SK-N-SH (cell line): ENCODE data around the gene PICALM. TPM values are rescaled to one million over a fixed set of nuclear protein-coding genes. Genes with fewer than 3 reads are reported as not detected.

Experiments used
- CTCF ChIA-PET: fragments of 300-600, 350-600 bp; formaldehyde crosslinking; extraction: SDS; loops from one replicate; lab custom pipeline; 2021; lab: Yijun Ruan, JAX
- POLR2A ChIA-PET: fragments of 350-600 bp; sonication (Branson Sonifier 250); formaldehyde crosslinking; extraction: SDS; loops from one replicate; lab custom pipeline; 2020; ENCODE audit warnings: antibody characterized with exemption, inconsistent platforms; lab: Yijun Ruan, JAX
- DNase-seq: peaks from one replicate; pipeline ENCODE4 v3.0.0; 2012
- H2AFZ ChIP-seq: fragments of 200-600 bp; sonication (generic); 2 replicates; pipeline ENCODE4 v1.8.1; 2016; ENCODE audit warnings: antibody characterized with exemption, mild to moderate bottlenecking, low read depth
- H3F3A ChIP-seq: fragments of 200-600 bp; sonication (generic); replicated peaks from 2 replicates; pipeline ENCODE3; 2016; ENCODE audit warnings: antibody characterized with exemption, mild to moderate bottlenecking; ENCODE audit not compliant: insufficient read depth
- H3K27ac ChIP-seq, 2 experiments: fragments of 200-500 bp in 1 of 2; fragments of 200-600 bp in 1 of 2; sonication (Bioruptor generic) in 1 of 2; sonication (generic), shearing (Covaris generic) in 1 of 2; 2 replicates each; pipeline versions ENCODE4 v1.5.1 to v1.6.1; 2014 to 2016; ENCODE audit warnings: low read depth in 2 of 2, inconsistent platforms in 1 of 2, low read length in 1 of 2, mild to moderate bottlenecking in 1 of 2, mixed read lengths in 1 of 2
- H3K27me3 ChIP-seq: fragments of 200-600 bp; sonication (generic), shearing (Covaris generic); 2 replicates; pipeline ENCODE4 v1.6.1; 2016; ENCODE audit warnings: mixed run types; ENCODE audit not compliant: insufficient read depth
- H3K36me3 ChIP-seq, 2 experiments: fragments of 200-500 bp in 1 of 2; fragments of 200-600 bp in 1 of 2; sonication (Bioruptor generic) in 1 of 2; sonication (generic) in 1 of 2; replicated peaks in 1 of 2; 2 replicates each; pipeline versions ENCODE3 to v1.5.1; 2014 to 2016; ENCODE audit warnings: low read length in 1 of 2, mild to moderate bottlenecking in 1 of 2; ENCODE audit not compliant: insufficient read depth in 2 of 2, control insufficient read depth in 1 of 2
- H3K4me1 ChIP-seq, 2 experiments: fragments of 200-500 bp in 1 of 2; fragments of 200-600 bp in 1 of 2; sonication (Bioruptor generic) in 1 of 2; sonication (generic), shearing (Covaris generic) in 1 of 2; 2 replicates each; pipeline versions ENCODE4 v1.5.1 to v1.6.1; 2014 to 2016; ENCODE audit warnings: low read depth in 1 of 2, low read length in 1 of 2, mixed run types in 1 of 2; ENCODE audit not compliant: insufficient read depth in 2 of 2, control insufficient read depth in 1 of 2
- H3K4me2 ChIP-seq: fragments of 200-600 bp; sonication (generic), shearing (Covaris generic); 2 replicates; pipeline ENCODE4 v1.6.1; 2017; ENCODE audit warnings: mixed run types
- H3K4me3 ChIP-seq, 2 experiments: fragments of 200-500 bp in 1 of 2; fragments of 200-600 bp in 1 of 2; sonication (Bioruptor generic) in 1 of 2; sonication (generic), shearing (Covaris generic) in 1 of 2; 2 replicates each; pipeline versions ENCODE4 v1.5.1 to v1.8.1; 2014 to 2016; ENCODE audit warnings: low read depth in 2 of 2, inconsistent platforms in 1 of 2, low read length in 1 of 2, mild to moderate bottlenecking in 1 of 2, mixed read lengths in 1 of 2, moderate library complexity in 1 of 2
- H3K79me2 ChIP-seq: fragments of 200-600 bp; sonication (generic); 2 replicates; pipeline ENCODE4 v1.8.1; 2017; ENCODE audit warnings: mild to moderate bottlenecking; ENCODE audit not compliant: insufficient read depth
- H3K9ac ChIP-seq: fragments of 200-600 bp; sonication (generic); 2 replicates; pipeline ENCODE4 v1.6.1; 2017; ENCODE audit warnings: mixed run types
- H3K9me2 ChIP-seq: fragments of 200-600 bp; sonication (generic); 2 replicates; pipeline ENCODE4 v1.6.1; 2017; ENCODE audit warnings: mixed run types
- H3K9me3 ChIP-seq: fragments of 200-600 bp; sonication (generic); 2 replicates; pipeline ENCODE4 v1.6.1; 2017; ENCODE audit warnings: mixed run types, mild to moderate bottlenecking, moderate library complexity
- H4K20me1 ChIP-seq: fragments of 200-600 bp; sonication (generic); 2 replicates; pipeline ENCODE4 v1.6.1; 2017; ENCODE audit warnings: mild to moderate bottlenecking, mixed run types; ENCODE audit not compliant: insufficient read depth
- CHD2 ChIP-seq: fragments of 150-350 bp; IDR thresholded peaks from 2 replicates; pipeline ENCODE4 v1.6.1; 2018; ENCODE audit warnings: low read length; ENCODE audit not compliant: partially characterized antibody
- CTCF ChIP-seq: fragments of 200-600 bp; sonication (generic); IDR thresholded peaks from 2 replicates; pipeline ENCODE4 v1.6.1; 2017; ENCODE audit warnings: antibody characterized with exemption, mild to moderate bottlenecking, moderate library complexity
- FOSL2 ChIP-seq: IDR thresholded peaks from 2 replicates; pipeline ENCODE4 v1.4.0; 2012; ENCODE audit warnings: low read depth, mild to moderate bottlenecking, moderate library complexity, borderline replicate concordance
- FOXJ3 ChIP-seq: sonication (generic); formaldehyde crosslinking; IDR thresholded peaks from 2 replicates; pipeline ENCODE4 v1.5.1; 2020; ENCODE audit warnings: mild to moderate bottlenecking, missing genetic modification reagents
- FOXM1 ChIP-seq: IDR thresholded peaks from 2 replicates; pipeline ENCODE4 v1.4.0; 2012; ENCODE audit warnings: low read depth, mild to moderate bottlenecking
- GABPA ChIP-seq: IDR thresholded peaks from 2 replicates; pipeline ENCODE4 v1.4.0; 2012; ENCODE audit warnings: low read depth, mild to moderate bottlenecking
- GATA2 ChIP-seq: sonication (generic); formaldehyde crosslinking; IDR thresholded peaks from 2 replicates; pipeline ENCODE4 v1.5.0; 2020; ENCODE audit warnings: mild to moderate bottlenecking, missing genetic modification reagents
- MAX ChIP-seq: IDR thresholded peaks from 2 replicates; pipeline ENCODE4 v1.4.0; 2012; ENCODE audit warnings: low read depth
- MXI1 ChIP-seq: IDR thresholded peaks from 2 replicates; pipeline ENCODE4 v1.6.1; 2012; ENCODE audit warnings: mild to moderate bottlenecking, low read depth, low read length, improper control_type of control experiment
- NRF1 ChIP-seq: IDR thresholded peaks from 2 replicates; pipeline ENCODE4 v1.6.1; 2012; ENCODE audit warnings: low read depth, mild to moderate bottlenecking, low read length
- PBX3 ChIP-seq: IDR thresholded peaks from 2 replicates; pipeline ENCODE4; 2012
- RFX5 ChIP-seq: IDR thresholded peaks from 2 replicates; pipeline ENCODE4 v1.6.1; 2012; ENCODE audit warnings: mild to moderate bottlenecking, improper control_type of control experiment, low read length
- SMC3 ChIP-seq: IDR thresholded peaks from 2 replicates; pipeline ENCODE4 v1.6.1; 2012; ENCODE audit warnings: low read depth, low read length, improper control_type of control experiment
- TAF1 ChIP-seq: IDR thresholded peaks from 2 replicates; pipeline ENCODE4 v1.6.1; 2012; ENCODE audit warnings: low read depth, mild to moderate bottlenecking, low read length, moderate library complexity, borderline replicate concordance
- TCF12 ChIP-seq: IDR thresholded peaks from 2 replicates; pipeline ENCODE4 v1.4.0; 2012
- TEAD4 ChIP-seq: IDR thresholded peaks from 2 replicates; pipeline ENCODE4 v1.4.0; 2012; ENCODE audit warnings: mild to moderate bottlenecking, borderline replicate concordance; ENCODE audit not compliant: insufficient read depth
- USF1 ChIP-seq: IDR thresholded peaks from 2 replicates; pipeline ENCODE4 v1.4.0; 2012; ENCODE audit warnings: low read depth, borderline replicate concordance
- USF2 ChIP-seq: fragments of 150-350 bp; IDR thresholded peaks from 2 replicates; pipeline ENCODE4 v1.6.1; 2017; ENCODE audit warnings: antibody characterized with exemption, low read length, low read depth, borderline replicate concordance
- YY1 ChIP-seq: IDR thresholded peaks from 2 replicates; pipeline ENCODE4 v1.4.0; 2012; ENCODE audit warnings: low read depth, mild to moderate bottlenecking
- ZBTB33 ChIP-seq: IDR thresholded peaks from 2 replicates; pipeline ENCODE4 v1.4.0; 2012; ENCODE audit warnings: low read depth, borderline replicate concordance
- WGBS: methylation state at CpG from one replicate; pipeline ENCODE4 v1.1.6; 2017; ENCODE audit warnings: low lambda C conversion rate; 5-methylcytosine and 5-hydroxymethylcytosine counted together
- polyA plus RNA-seq, 3 experiments: library from polyadenylated mRNA; depleted of rRNA; stranded (reverse); fragments of >200 nt; gene quantifications; 2 replicates each; pipeline ENCODE4 v1.2.3, GENCODE V29; 2012

The PICALM gene
- polyA plus RNA-seq, 1 of the 3 experiments (the other 2 are of a cell fraction), result 103 TPM

GRCh38 chr11:85945296-85945695 is 123.6 kb downstream of the PICALM start:
- H3K9me3 ChIP-seq, result no peaks in the 10 kb centered on the region
- H3K9me2 ChIP-seq, result no peaks in the 10 kb centered on the region
- no peak overlapping the region for H3K9ac ChIP-seq
- no peaks in the 10 kb centered on the region for H3K79me2 ChIP-seq
- H4K20me1 ChIP-seq, result no peaks in the 10 kb centered on the region
- H3K4me2 ChIP-seq, result no peak overlapping the region
- 77% methylated on average over 2 of the region's 2 CpGs for WGBS
- H3K4me1 ChIP-seq, result peaks cover 0 to 10% of the 10 kb centered on the region in 2 experiments; a peak in 1 of 4 replicates
- no peaks in the 10 kb centered on the region for H3K27me3 ChIP-seq
- H3K4me3 ChIP-seq, result no peak overlapping the region
- H3K36me3 ChIP-seq, result no peaks in the 10 kb centered on the region
- H2AFZ ChIP-seq, result no peak overlapping the region
- DNase-seq, result no peak
- CTCF ChIA-PET, result interaction anchor here (0.9 kb wide), 1 partner anchor 13 kb away, joined by 3 read pairs; no protein-coding TSS in a partner anchor
- H3K27ac ChIP-seq, result no peak overlapping the region
- TF ChIP-seq CHD2 (no peak), TCF12 (no peak), GATA2 (CRISPR knock-in tag) (no peak), GABPA (no peak), TAF1 (no peak), ZBTB33 (no peak), FOXJ3 (CRISPR knock-in tag) (no peak), NRF1 (no peak), USF2 (no peak), FOXM1 (no peak), SMC3 (no peak), USF1 (no peak), YY1 (no peak), MXI1 (no peak)
- POLR2A ChIA-PET, result no interaction called here
- peaks cover 29% of the 10 kb centered on the region for H3F3A ChIP-seq

- Histone ChIP-seq H3K4me1 (no peaks in the 10 kb centered on the region), H3K4me3 (no peak overlapping the region), H3K36me3 (no peaks in the 10 kb centered on the region), H4K20me1 (no peaks in the 10 kb centered on the region), H3K27ac (no peak overlapping the region), H3K79me2 (no peaks in the 10 kb centered on the region), H3F3A (no peaks in the 10 kb centered on the region), H3K9me2 (no peaks in the 10 kb centered on the region), H2AFZ (no peak overlapping the region), H3K9me3 (no peaks in the 10 kb centered on the region), H3K9ac (no peak overlapping the region), H3K4me2 (no peak overlapping the region), H3K27me3 (no peaks in the 10 kb centered on the region)
- POLR2A ChIA-PET, result no interaction called here
- CTCF ChIA-PET, result interaction anchor here (0.7 to 1.6 kb wide), 2 partner anchors 11 to 277 kb away, joined by 4 to 8 read pairs; no protein-coding TSS in a partner anchor
- WGBS, result 28% methylated on average over 5 of the region's 6 CpGs
- DNase-seq, result peak; percentile 63
- TF ChIP-seq MAX (no peak), TEAD4 (no peak), NRF1 (no peak), SMC3 (peak; percentile 86), CTCF (peak; percentile 74), TAF1 (no peak), YY1 (no peak), USF2 (no peak), FOSL2 (no peak), RFX5 (no peak), PBX3 (no peak)
These were observed 127.4 kb downstream of the PICALM start for GRCh38 chr11:85941380-85941973.
